IMR-90 (cell line): ENCODE data around the gene PRAMEF12. TPM values are rescaled to one million over a fixed set of nuclear protein-coding genes. Genes with fewer than 3 reads are reported as not detected.

Source experiments
- ATAC-seq: fragments of 200-7000 bp; cut with Tn5 transposase; 2 replicates; pipeline ENCODE4 v1.9.1; 2020; ENCODE audit warnings: low read depth, mild to moderate bottlenecking, moderate library complexity
- BruUV-seq: library from RNA; stranded (reverse); fragments of 400-500 nt; replicated peaks from 2 replicates; lab custom pipeline; 2021; lab: Mats Ljungman, UMichigan
- CTCF ChIA-PET: fragments of 300-600 bp; formaldehyde crosslinking; extraction: SDS; loops from one replicate; lab custom pipeline; 2021; ENCODE audit warnings: antibody characterized with exemption; lab: Yijun Ruan, JAX
- POLR2A ChIA-PET: fragments of 300-600 bp; sonication (Branson Sonifier 250); formaldehyde crosslinking; loops from one replicate; lab custom pipeline; 2022; ENCODE audit warnings: antibody characterized with exemption; ENCODE audit not compliant: unreplicated experiment; lab: Charles Lee
- DNase-seq: peaks from one replicate; pipeline ENCODE4 v3.0.0; 2013
- H2AFZ ChIP-seq: replicated peaks from 2 replicates; pipeline ENCODE3; 2013; ENCODE audit warnings: low read length, mild to moderate bottlenecking; ENCODE audit not compliant: poor library complexity
- H2AK5ac ChIP-seq: 2 replicates; pipeline ENCODE4 v1.6.1; 2013; ENCODE audit warnings: low read depth, low read length, inconsistent platforms
- H2AK9ac ChIP-seq: replicated peaks from 2 replicates; pipeline ENCODE3; 2013; ENCODE audit warnings: mild to moderate bottlenecking, low read depth, low read length, moderate library complexity; ENCODE audit not compliant: poor library complexity
- H2BK120ac ChIP-seq: 2 replicates; pipeline ENCODE4 v1.6.1; 2013; ENCODE audit warnings: low read depth, low read length, inconsistent platforms
- H2BK15ac ChIP-seq: 3 replicates; pipeline ENCODE4 v1.6.1; 2013; ENCODE audit warnings: low read depth, low read length, inconsistent platforms
- H2BK20ac ChIP-seq: 2 replicates; pipeline ENCODE4 v1.6.1; 2013; ENCODE audit warnings: low read depth, mild to moderate bottlenecking, inconsistent platforms, low read length, moderate library complexity
- H2BK5ac ChIP-seq: 2 replicates; pipeline ENCODE4 v1.6.1; 2013; ENCODE audit warnings: mild to moderate bottlenecking, low read depth, low read length, inconsistent platforms; ENCODE audit not compliant: poor library complexity, severe bottlenecking
- H3K14ac ChIP-seq: replicated peaks from 2 replicates; pipeline ENCODE4 v1.6.1; 2013; ENCODE audit warnings: low read depth, low read length, inconsistent platforms
- H3K18ac ChIP-seq: 2 replicates; pipeline ENCODE4 v1.6.1; 2013; ENCODE audit warnings: low read depth, low read length, control low read depth
- H3K23ac ChIP-seq: 2 replicates; pipeline ENCODE4 v1.6.1; 2013; ENCODE audit warnings: low read depth, low read length, inconsistent platforms
- H3K27ac ChIP-seq: 2 replicates; pipeline ENCODE4 v1.5.1; 2013; ENCODE audit warnings: mild to moderate bottlenecking, control low read depth, low read length; ENCODE audit not compliant: insufficient read depth
- H3K27me3 ChIP-seq: 2 replicates; pipeline ENCODE4 v1.6.1; 2013; ENCODE audit warnings: low read length; ENCODE audit not compliant: control insufficient read depth, insufficient read depth
- H3K36me3 ChIP-seq: 2 replicates; pipeline ENCODE4 v1.6.1; 2013; ENCODE audit warnings: low read length, mixed read lengths; ENCODE audit not compliant: control insufficient read depth, insufficient read depth
- H3K4ac ChIP-seq: 2 replicates; pipeline ENCODE4 v1.6.1; 2013; ENCODE audit warnings: low read depth, low read length, inconsistent platforms
- H3K4me1 ChIP-seq: 2 replicates; pipeline ENCODE4 v1.6.1; 2013; ENCODE audit warnings: low read length, mixed read lengths; ENCODE audit not compliant: control insufficient read depth, insufficient read depth
- H3K4me2 ChIP-seq: 2 replicates; pipeline ENCODE4 v1.6.1; 2013; ENCODE audit warnings: low read depth, mild to moderate bottlenecking, control low read depth, low read length, moderate library complexity
- H3K4me3 ChIP-seq: 2 replicates; pipeline ENCODE4 v1.5.1; 2013; ENCODE audit warnings: low read depth, mild to moderate bottlenecking, control low read depth, low read length, moderate library complexity; ENCODE audit not compliant: insufficient read depth
- H3K56ac ChIP-seq: 2 replicates; pipeline ENCODE4 v1.6.1; 2013; ENCODE audit warnings: low read length, inconsistent platforms; ENCODE audit not compliant: insufficient read depth; ENCODE audit errors: extremely low read depth
- H3K79me1 ChIP-seq, 2 experiments: 2 replicates each; pipeline ENCODE4 v1.6.1; 2013; ENCODE audit warnings: low read length in 2 of 2, inconsistent platforms in 1 of 2, low read depth in 1 of 2
- H3K9ac ChIP-seq: 2 replicates; pipeline ENCODE4 v1.6.1; 2013; ENCODE audit warnings: low read depth, low read length, control low read depth
- H3K9me1 ChIP-seq: 2 replicates; pipeline ENCODE4 v1.6.1; 2013; ENCODE audit warnings: low read length, inconsistent platforms; ENCODE audit not compliant: insufficient read depth
- H3K9me3 ChIP-seq: 2 replicates; pipeline ENCODE4 v1.6.1; 2013; ENCODE audit warnings: low read length; ENCODE audit not compliant: control insufficient read depth, insufficient read depth
- H4K20me1 ChIP-seq: 2 replicates; pipeline ENCODE4 v1.6.1; 2013; ENCODE audit warnings: low read length, inconsistent platforms; ENCODE audit not compliant: insufficient read depth
- H4K5ac ChIP-seq: 2 replicates; pipeline ENCODE4 v1.6.1; 2013; ENCODE audit warnings: mild to moderate bottlenecking, low read depth, low read length, control low read depth
- H4K8ac ChIP-seq, 2 experiments: 2 replicates each; pipeline ENCODE4 v1.6.1; 2013; ENCODE audit warnings: low read depth in 2 of 2, low read length in 2 of 2, control low read depth in 1 of 2, inconsistent platforms in 1 of 2
- H4K91ac ChIP-seq: 2 replicates; pipeline ENCODE4 v1.6.1; 2013; ENCODE audit warnings: low read depth, low read length, inconsistent platforms; ENCODE audit not compliant: insufficient read depth
- BHLHE40 ChIP-seq: fragments of 150-350 bp; IDR thresholded peaks from 2 replicates; pipeline ENCODE4 v1.6.1; 2016; ENCODE audit warnings: mild to moderate bottlenecking, low read depth, low read length
- CEBPB ChIP-seq: IDR thresholded peaks from 2 replicates; pipeline ENCODE4 v1.6.1; 2012; ENCODE audit warnings: low read depth, low read length, improper control_type of control experiment
- CHD1 ChIP-seq: IDR thresholded peaks from 2 replicates; pipeline ENCODE4 v1.6.1; 2012; ENCODE audit warnings: low read depth, low read length, improper control_type of control experiment
- FOS ChIP-seq: fragments of 150-350 bp; IDR thresholded peaks from 2 replicates; pipeline ENCODE4 v1.6.1; 2016; ENCODE audit warnings: low read depth, low read length
- MAFK ChIP-seq: IDR thresholded peaks from 2 replicates; pipeline ENCODE4 v1.6.1; 2012; ENCODE audit warnings: low read depth, low read length, improper control_type of control experiment
- MAZ ChIP-seq: IDR thresholded peaks from 2 replicates; pipeline ENCODE4 v1.6.1; 2012; ENCODE audit warnings: low read depth, mild to moderate bottlenecking, low read length, improper control_type of control experiment, moderate library complexity, borderline replicate concordance
- MXI1 ChIP-seq: IDR thresholded peaks from 2 replicates; pipeline ENCODE4 v1.6.1; 2012; ENCODE audit warnings: low read depth, mild to moderate bottlenecking, low read length, moderate library complexity, borderline replicate concordance
- NFE2L2 ChIP-seq: fragments of 150-350 bp; IDR thresholded peaks from 2 replicates; pipeline ENCODE4 v1.6.1; 2016; ENCODE audit warnings: low read depth, mild to moderate bottlenecking, low read length
- POLR2A ChIP-seq: IDR thresholded peaks from 2 replicates; pipeline ENCODE4 v1.6.1; 2012; ENCODE audit warnings: mild to moderate bottlenecking, low read depth, low read length
- RAD21 ChIP-seq: IDR thresholded peaks from 2 replicates; pipeline ENCODE4 v1.6.1; 2012; ENCODE audit warnings: low read length, improper control_type of control experiment
- RCOR1 ChIP-seq: IDR thresholded peaks from 2 replicates; pipeline ENCODE4 v1.6.1; 2012; ENCODE audit warnings: mild to moderate bottlenecking, low read length, improper control_type of control experiment; ENCODE audit not compliant: insufficient replicate concordance
- RFX5 ChIP-seq: IDR thresholded peaks from 2 replicates; pipeline ENCODE4 v1.8.0; 2012; ENCODE audit warnings: low read depth, mild to moderate bottlenecking, low read length, moderate library complexity
- SMC3 ChIP-seq: fragments of 150-350 bp; IDR thresholded peaks from 2 replicates; pipeline ENCODE4 v1.6.1; 2016; ENCODE audit warnings: low read depth, mild to moderate bottlenecking, antibody characterized with exemption, low read length, moderate library complexity
- USF2 ChIP-seq: fragments of 150-350 bp; IDR thresholded peaks from 2 replicates; pipeline ENCODE4 v1.6.1; 2017; ENCODE audit warnings: mild to moderate bottlenecking, antibody characterized with exemption, low read length, low read depth
- WGBS, 2 experiments: methylation state at CpG; one replicate each; pipeline versions ENCODE4 v1.1.5 to v1.1.7; 2013; ENCODE audit warnings: missing lambda C conversion rate in 2 of 2; ENCODE audit not compliant: insufficient read length in 1 of 2; ENCODE audit errors: extremely low coverage in 2 of 2; 5-methylcytosine and 5-hydroxymethylcytosine counted together
- dilution Hi-C: fragments of 300-500 bp; cut with HindIII; formaldehyde crosslinking; loops from one replicate; pipeline ENCODE4 v1.14.3; 2018; ENCODE audit warnings: low sequenced_read_pairs; ENCODE audit not compliant: unreplicated experiment
- in situ Hi-C: fragments of 300-500 bp; cut with MboI; formaldehyde crosslinking; loops from 3 replicates; pipeline ENCODE4 v1.14.3; 2019; ENCODE audit warnings: low sequenced_read_pairs, inconsistent platforms, mixed read lengths
- intact Hi-C: fragments of 100-400 bp; cut with micrococcal nuclease; formaldehyde crosslinking; loops from 2 replicates; pipeline ENCODE4 v1.10.0; 2022
- polyA plus RNA-seq, 3 experiments: library from polyadenylated mRNA; depleted of rRNA; stranded (reverse); fragments of >200 nt; gene quantifications; 2 replicates each; pipeline ENCODE4 v1.2.3, GENCODE V29; 2012; ENCODE audit warnings: low replicate concordance in 1 of 3
- total RNA-seq: library from RNA; depleted of rRNA; stranded (reverse); fragments of >200 nt; gene quantifications from 2 replicates; pipeline ENCODE4 v1.2.3, GENCODE V29; 2012
- TF ChIP-seq, protein P1 (sequence below): conservative IDR thresholded peaks from 2 replicates; pipeline ENCODE4 v1.5.1; 2012; ENCODE audit warnings: mild to moderate bottlenecking, low read depth, low read length, improper control_type of control experiment
- TF ChIP-seq, protein P2 (sequence below): fragments of 150-350 bp; IDR thresholded peaks from 2 replicates; pipeline ENCODE4 v1.6.1; 2016; ENCODE audit warnings: low read depth, mild to moderate bottlenecking, low read length, moderate library complexity, borderline replicate concordance

The PRAMEF12 gene
- total and polyA plus RNA-seq, 2 of the 4 experiments (the other 2 are of a cell fraction): not detected

GRCh38 chr1:12763479-12763878 is 10.1 kb upstream of the PRAMEF12 start:
- no peak overlapping the region for H3K27ac ChIP-seq
- no peak overlapping the region for H2AK5ac ChIP-seq
- ChIA-PET POLR2A (no interaction called here), CTCF (interaction anchor here (0.8 kb wide), 1 partner anchor 9 kb away, joined by 3 read pairs; no protein-coding TSS in a partner anchor)
- no peaks in the 10 kb centered on the region for H3K27me3 ChIP-seq
- no peak overlapping the region for H4K8ac ChIP-seq
- in situ Hi-C loops: no loop called here
- H3K56ac ChIP-seq: no peak overlapping the region
- 54% methylated on average over 2 of the region's 4 CpGs; no CpG with 5 or more reads in 1 of the 2 experiments for WGBS, 2 experiments
- H3K9me1 ChIP-seq: no peaks in the 10 kb centered on the region
- no peak overlapping the region for H3K9ac ChIP-seq
- H3K4me1 ChIP-seq: no peaks in the 10 kb centered on the region
- H3K14ac ChIP-seq: no peak overlapping the region
- no peak overlapping the region for H3K23ac ChIP-seq
- no peak for DNase-seq
- ATAC-seq: no peak
- H2AK9ac ChIP-seq: no peak overlapping the region
- no peaks in the 10 kb centered on the region for H3K36me3 ChIP-seq
- H2BK120ac ChIP-seq: no peak overlapping the region
- no peak overlapping the region for H4K91ac ChIP-seq
- H4K5ac ChIP-seq: no peak overlapping the region
- no peak overlapping the region for H3K4me2 ChIP-seq
- BruUV-seq: no TSS peak
- H3K9me3 ChIP-seq: peaks cover 25% of the 10 kb centered on the region
- no peak overlapping the region for H2BK20ac ChIP-seq
- H2AFZ ChIP-seq: no peak overlapping the region
- TF ChIP-seq BHLHE40: no peak
- no peak for TF ChIP-seq CHD1
- TF ChIP-seq, protein P1, sequence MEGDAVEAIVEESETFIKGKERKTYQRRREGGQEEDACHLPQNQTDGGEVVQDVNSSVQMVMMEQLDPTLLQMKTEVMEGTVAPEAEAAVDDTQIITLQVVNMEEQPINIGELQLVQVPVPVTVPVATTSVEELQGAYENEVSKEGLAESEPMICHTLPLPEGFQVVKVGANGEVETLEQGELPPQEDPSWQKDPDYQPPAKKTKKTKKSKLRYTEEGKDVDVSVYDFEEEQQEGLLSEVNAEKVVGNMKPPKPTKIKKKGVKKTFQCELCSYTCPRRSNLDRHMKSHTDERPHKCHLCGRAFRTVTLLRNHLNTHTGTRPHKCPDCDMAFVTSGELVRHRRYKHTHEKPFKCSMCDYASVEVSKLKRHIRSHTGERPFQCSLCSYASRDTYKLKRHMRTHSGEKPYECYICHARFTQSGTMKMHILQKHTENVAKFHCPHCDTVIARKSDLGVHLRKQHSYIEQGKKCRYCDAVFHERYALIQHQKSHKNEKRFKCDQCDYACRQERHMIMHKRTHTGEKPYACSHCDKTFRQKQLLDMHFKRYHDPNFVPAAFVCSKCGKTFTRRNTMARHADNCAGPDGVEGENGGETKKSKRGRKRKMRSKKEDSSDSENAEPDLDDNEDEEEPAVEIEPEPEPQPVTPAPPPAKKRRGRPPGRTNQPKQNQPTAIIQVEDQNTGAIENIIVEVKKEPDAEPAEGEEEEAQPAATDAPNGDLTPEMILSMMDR: no peak
- TF ChIP-seq NFE2L2: no peak
- TF ChIP-seq RCOR1: no peak
- no peak for TF ChIP-seq CEBPB
- no peak for TF ChIP-seq SMC3
- no peak for TF ChIP-seq RFX5
- no peak for TF ChIP-seq MAFK
- TF ChIP-seq MAZ: no peak
- no peak for TF ChIP-seq FOS
- no peak for TF ChIP-seq MXI1
- TF ChIP-seq POLR2A: no peak
- TF ChIP-seq USF2: no peak
- TF ChIP-seq RAD21: no peak
- TF ChIP-seq, protein P2, sequence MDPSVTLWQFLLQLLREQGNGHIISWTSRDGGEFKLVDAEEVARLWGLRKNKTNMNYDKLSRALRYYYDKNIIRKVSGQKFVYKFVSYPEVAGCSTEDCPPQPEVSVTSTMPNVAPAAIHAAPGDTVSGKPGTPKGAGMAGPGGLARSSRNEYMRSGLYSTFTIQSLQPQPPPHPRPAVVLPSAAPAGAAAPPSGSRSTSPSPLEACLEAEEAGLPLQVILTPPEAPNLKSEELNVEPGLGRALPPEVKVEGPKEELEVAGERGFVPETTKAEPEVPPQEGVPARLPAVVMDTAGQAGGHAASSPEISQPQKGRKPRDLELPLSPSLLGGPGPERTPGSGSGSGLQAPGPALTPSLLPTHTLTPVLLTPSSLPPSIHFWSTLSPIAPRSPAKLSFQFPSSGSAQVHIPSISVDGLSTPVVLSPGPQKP: no peak
- H3K4ac ChIP-seq: no peak overlapping the region
- intact Hi-C loops: no loop called here
- H3K4me3 ChIP-seq: no peak overlapping the region
- dilution Hi-C loops: no loop called here
- H2BK15ac ChIP-seq: no peak overlapping the region
- no peak overlapping the region for H3K18ac ChIP-seq
- H3K79me1 ChIP-seq: no peaks in the 10 kb centered on the region
- no peak overlapping the region for H2BK5ac ChIP-seq
- no peaks in the 10 kb centered on the region for H4K20me1 ChIP-seq
